Adrenal gland (tissue), 19 donors: ENCODE data around the gene OR4N5. TPM values are rescaled to one million over a fixed set of nuclear protein-coding genes. Genes with fewer than 3 reads are reported as not detected.
"Not testable (repeated sequence)": the region's sequence is repeated elsewhere in the genome, so short reads cannot be mapped to it uniquely, and the experiment has no call there.

Experiments
- DNase-seq, 7 donors: peaks; one replicate each; pipeline ENCODE4 v3.0.0-alpha.2; 2019 to 2020
- H3K27ac ChIP-seq, 5 donors: fragments of 200-600 bp; sonication (generic) in 4 of 5; 1 replicate in 3 of 5; 2 replicates in 2 of 5; pipeline versions ENCODE4 v1.5.1 to v1.8.0; 2016 to 2020; ENCODE audit warnings: mild to moderate bottlenecking in 1 of 5
- H3K27me3 ChIP-seq: fragments of 200-600 bp; 2 replicates; pipeline ENCODE4 v1.8.0; 2021
- H3K36me3 ChIP-seq, 2 donors: fragments of 200-600 bp; replicated peaks in 1 of 2; 1 replicate in 1 of 2; 2 replicates in 1 of 2; pipeline versions ENCODE4 v1.5.1 to v1.8.0; 2018 to 2022
- H3K4me1 ChIP-seq, 2 donors: fragments of 200-600 bp; replicated peaks in 1 of 2; 1 replicate in 1 of 2; 2 replicates in 1 of 2; pipeline versions ENCODE4 v1.5.1 to v1.8.0; 2018 to 2021
- H3K4me3 ChIP-seq, 4 donors: fragments of 200-600 bp; sonication (generic) in 3 of 4; one replicate each; pipeline ENCODE4 v1.5.1; 2016 to 2018
- H3K9me3 ChIP-seq, 3 donors: fragments of 200-600 bp; sonication (generic) in 1 of 3; replicated peaks in 1 of 3; 1 replicate in 2 of 3; 2 replicates in 1 of 3; pipeline versions ENCODE4 v1.5.1 to v1.8.0; 2016 to 2021
- POLR2A ChIP-seq, 2 donors: fragments of 450-650 bp; IDR thresholded peaks; one replicate each; pipeline ENCODE4 v1.6.1; 2017; ENCODE audit warnings: antibody characterized with exemption in 2 of 2, mild to moderate bottlenecking in 2 of 2, moderate library complexity in 1 of 2
- WGBS, 4 donors: extraction: QIAGEN DNeasy Blood & Tissue Kit in 2 of 4; methylation state at CpG; one replicate each; pipeline versions ENCODE4 v1.1.5 to v1.1.7; 2013 to 2017; 5-methylcytosine and 5-hydroxymethylcytosine counted together
- intact Hi-C, 2 donors: fragments of 100-400 bp; cut with DNase I; formaldehyde crosslinking; loops; one replicate each; pipeline versions ENCODE4 v1.14.1 to v1.15.0; 2022 to 2023
- long read RNA-seq, 10 donors: library from polyadenylated mRNA in 3 of 10; unstranded in 2 of 10; stranded (forward) in 1 of 10; transcript quantifications; one replicate each; pipeline ENCODE4 v2.0.0 and lab custom pipeline, GENCODE V29; 2021 to 2026
- polyA plus RNA-seq, 3 donors: library from polyadenylated mRNA; stranded (reverse); fragments of 200-250 nt in 2 of 3; fragments of 350-450 nt in 1 of 3; fragmentation: Illumina TruSeq in 1 of 3; extraction: RNeasy Lipid Tissue Mini Kit (QIAGEN cat#74804) in 1 of 3; gene quantifications; one replicate each; pipeline ENCODE4 v1.2.3, GENCODE V29; 2013 to 2014
- total RNA-seq, 9 donors: library from RNA; depleted of rRNA in 4 of 9; stranded (reverse); fragments of >200 nt in 4 of 9; fragments of 120-200 nt in 1 of 9; fragmentation: NEBNext Ultra II Directional in 1 of 9; extraction: Animal tissue kit (Norgen Biotek cat#: 25700) in 1 of 9; gene quantifications; one replicate each; pipeline versions ENCODE4 v1.1.0 to v1.2.4, GENCODE V29; 2013 to 2023
- TF ChIP-seq, protein P1 (sequence below), 6 experiments: fragments of 450-650 bp in 4 of 6; fragments of 200-600 bp in 2 of 6; sonication (generic) in 1 of 6; IDR thresholded peaks; 1 replicate in 5 of 6; 2 replicates in 1 of 6; pipeline versions ENCODE4 v1.5.1 to v1.8.0; 2016 to 2021; ENCODE audit warnings: antibody characterized with exemption in 6 of 6, mild to moderate bottlenecking in 2 of 6, moderate library complexity in 1 of 6
- donor health status: healthy with polysubstance abuse.
- donor health status: Bipolar disorder and iron deficiency.
- donor health status: DM: yes; HTN: yes; CAD: no.
- donor health status: DM: no; HTN: no; CAD: no.
- donor health status: DM: no; HTN: no; CAD: no.
- donor health status: DM: yes; HTN: yes; CAD: no.

OR4N5 gene, protein sequence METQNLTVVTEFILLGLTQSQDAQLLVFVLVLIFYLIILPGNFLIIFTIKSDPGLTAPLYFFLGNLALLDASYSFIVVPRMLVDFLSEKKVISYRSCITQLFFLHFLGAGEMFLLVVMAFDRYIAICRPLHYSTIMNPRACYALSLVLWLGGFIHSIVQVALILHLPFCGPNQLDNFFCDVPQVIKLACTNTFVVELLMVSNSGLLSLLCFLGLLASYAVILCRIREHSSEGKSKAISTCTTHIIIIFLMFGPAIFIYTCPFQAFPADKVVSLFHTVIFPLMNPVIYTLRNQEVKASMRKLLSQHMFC
- total RNA-seq = not detected
- not detected for polyA plus RNA-seq
- long read RNA-seq, donor 1 = 0 reads
- long read RNA-seq, donor 2 = 0 reads
- long read RNA-seq, donor 3 = 0 reads
- long read RNA-seq, donor 4 = 0 reads
- long read RNA-seq, donor 5 = 0 reads
- long read RNA-seq, donor 6 = 0 reads
- long read RNA-seq, donor 7 = 0 reads
- long read RNA-seq, donor 8 = 0 reads
- long read RNA-seq, donor 9 = 0 reads
- long read RNA-seq, donor 10 = 0 reads

DNA sequence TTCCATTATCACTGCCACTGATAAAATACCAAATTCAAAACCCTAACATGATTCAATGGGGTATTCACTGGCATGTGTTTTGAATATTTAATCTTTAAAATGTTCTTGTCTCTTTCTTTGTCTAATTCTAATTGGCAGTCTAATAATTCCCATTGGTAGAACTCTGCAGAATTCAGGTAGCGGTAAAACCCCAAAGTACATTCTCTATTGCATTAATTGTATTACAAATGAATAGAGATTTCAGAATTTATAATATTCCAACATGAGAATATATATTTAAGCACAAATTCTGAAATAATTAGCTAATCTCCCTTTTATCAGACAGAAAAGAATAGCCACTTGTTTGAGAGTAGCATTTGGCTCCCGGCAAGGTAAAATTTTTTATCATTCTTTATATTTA lies at the start of gene OR4N5:
Gene OR4N5, plus strand, starts transcription at position 301 of the 400 bp plus-strand sequence. CDS start 4,916 bp downstream, outside the sequence.
- no peaks in the 10 kb centered on the region for H3K4me1 ChIP-seq
- no peak for DNase-seq
- 80 to 88% (median 83%) methylated on average over 2 of the region's 2 CpGs for WGBS, 4 donors
- H3K27me3 ChIP-seq = no peaks in the 10 kb centered on the region
- no peak within 1 kb of the TSS for H3K27ac ChIP-seq
- H3K9me3 ChIP-seq = no peaks in the 10 kb centered on the region
- H3K4me3 ChIP-seq = no peak within 1 kb of the TSS
- intact Hi-C loops = no loop called here
- no peaks in the 10 kb centered on the region for H3K36me3 ChIP-seq
- TF ChIP-seq, protein P1, sequence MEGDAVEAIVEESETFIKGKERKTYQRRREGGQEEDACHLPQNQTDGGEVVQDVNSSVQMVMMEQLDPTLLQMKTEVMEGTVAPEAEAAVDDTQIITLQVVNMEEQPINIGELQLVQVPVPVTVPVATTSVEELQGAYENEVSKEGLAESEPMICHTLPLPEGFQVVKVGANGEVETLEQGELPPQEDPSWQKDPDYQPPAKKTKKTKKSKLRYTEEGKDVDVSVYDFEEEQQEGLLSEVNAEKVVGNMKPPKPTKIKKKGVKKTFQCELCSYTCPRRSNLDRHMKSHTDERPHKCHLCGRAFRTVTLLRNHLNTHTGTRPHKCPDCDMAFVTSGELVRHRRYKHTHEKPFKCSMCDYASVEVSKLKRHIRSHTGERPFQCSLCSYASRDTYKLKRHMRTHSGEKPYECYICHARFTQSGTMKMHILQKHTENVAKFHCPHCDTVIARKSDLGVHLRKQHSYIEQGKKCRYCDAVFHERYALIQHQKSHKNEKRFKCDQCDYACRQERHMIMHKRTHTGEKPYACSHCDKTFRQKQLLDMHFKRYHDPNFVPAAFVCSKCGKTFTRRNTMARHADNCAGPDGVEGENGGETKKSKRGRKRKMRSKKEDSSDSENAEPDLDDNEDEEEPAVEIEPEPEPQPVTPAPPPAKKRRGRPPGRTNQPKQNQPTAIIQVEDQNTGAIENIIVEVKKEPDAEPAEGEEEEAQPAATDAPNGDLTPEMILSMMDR (IDR thresholded peaks at IDR 0.05) = no peak
- no peak for TF ChIP-seq POLR2A (IDR thresholded peaks at IDR 0.05)

DNA sequence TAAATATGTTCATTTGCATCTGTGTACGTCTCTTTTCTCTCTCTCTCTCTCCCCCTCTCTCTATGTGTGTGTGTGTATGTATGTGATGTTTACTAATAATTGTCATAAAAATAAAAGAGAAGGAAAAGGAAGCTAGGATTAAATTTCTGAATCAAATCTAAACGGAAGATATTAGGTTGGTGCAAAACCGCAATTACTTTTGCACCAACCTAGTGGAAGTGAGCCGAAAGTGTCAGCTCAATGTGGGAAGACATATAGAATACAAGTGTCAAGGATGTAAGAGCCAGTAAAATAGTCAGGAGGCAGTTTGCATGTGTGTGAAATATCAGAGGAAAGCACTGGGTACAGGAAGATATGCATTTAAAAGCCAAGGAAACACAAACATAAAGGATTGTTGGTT lies 46.6 kb upstream of the OR4N5 start:
- intact Hi-C loops = no loop called here
- H3K4me1 ChIP-seq = no peaks in the 10 kb centered on the region
- H3K27ac ChIP-seq = no peak overlapping the region
- no peak for DNase-seq
- H3K4me3 ChIP-seq = no peak overlapping the region
- H3K9me3 ChIP-seq = no peaks in the 10 kb centered on the region
- WGBS, 4 donors = 19 to 49% (median 40%) methylated on average over 4 of the region's 4 CpGs
- H3K36me3 ChIP-seq = no peaks in the 10 kb centered on the region
- TF ChIP-seq, protein P1 (IDR thresholded peaks at IDR 0.05) = no peak
- no peak for TF ChIP-seq POLR2A (IDR thresholded peaks at IDR 0.05)
- H3K27me3 ChIP-seq = no peaks in the 10 kb centered on the region

DNA sequence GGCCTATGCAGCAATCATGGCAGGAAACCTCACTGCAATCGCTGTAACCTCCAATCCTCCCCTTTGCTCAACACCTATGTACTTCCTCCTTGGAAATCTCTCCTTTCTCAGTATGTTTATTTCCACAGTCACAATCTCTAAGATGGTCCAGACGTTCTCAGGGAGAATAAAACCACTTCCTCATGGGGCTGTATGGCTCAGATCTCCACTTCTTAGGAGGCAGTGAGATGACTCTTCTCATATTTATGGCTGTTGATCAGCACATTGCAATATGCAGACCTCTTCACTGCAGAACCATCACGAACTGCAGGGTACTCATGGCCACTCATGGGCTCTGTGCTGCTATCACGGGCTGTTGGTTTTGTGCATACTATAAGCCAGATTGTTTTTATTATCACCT lies 45.2 kb upstream of the OR4N5 start:
- DNase-seq = no peak
- Histone ChIP-seq H3K9me3 (no peaks in the 10 kb centered on the region), H3K27ac (no peak overlapping the region), H3K4me3 (no peak overlapping the region), H3K27me3 (no peaks in the 10 kb centered on the region), H3K4me1 (no peaks in the 10 kb centered on the region), H3K36me3 (no peaks in the 10 kb centered on the region)
- no peak for TF ChIP-seq POLR2A (IDR thresholded peaks at IDR 0.05)
- WGBS, 4 donors = 20 to 30% (median 25%) methylated on average over 4 of the region's 4 CpGs
- intact Hi-C loops = no loop called here

DNA sequence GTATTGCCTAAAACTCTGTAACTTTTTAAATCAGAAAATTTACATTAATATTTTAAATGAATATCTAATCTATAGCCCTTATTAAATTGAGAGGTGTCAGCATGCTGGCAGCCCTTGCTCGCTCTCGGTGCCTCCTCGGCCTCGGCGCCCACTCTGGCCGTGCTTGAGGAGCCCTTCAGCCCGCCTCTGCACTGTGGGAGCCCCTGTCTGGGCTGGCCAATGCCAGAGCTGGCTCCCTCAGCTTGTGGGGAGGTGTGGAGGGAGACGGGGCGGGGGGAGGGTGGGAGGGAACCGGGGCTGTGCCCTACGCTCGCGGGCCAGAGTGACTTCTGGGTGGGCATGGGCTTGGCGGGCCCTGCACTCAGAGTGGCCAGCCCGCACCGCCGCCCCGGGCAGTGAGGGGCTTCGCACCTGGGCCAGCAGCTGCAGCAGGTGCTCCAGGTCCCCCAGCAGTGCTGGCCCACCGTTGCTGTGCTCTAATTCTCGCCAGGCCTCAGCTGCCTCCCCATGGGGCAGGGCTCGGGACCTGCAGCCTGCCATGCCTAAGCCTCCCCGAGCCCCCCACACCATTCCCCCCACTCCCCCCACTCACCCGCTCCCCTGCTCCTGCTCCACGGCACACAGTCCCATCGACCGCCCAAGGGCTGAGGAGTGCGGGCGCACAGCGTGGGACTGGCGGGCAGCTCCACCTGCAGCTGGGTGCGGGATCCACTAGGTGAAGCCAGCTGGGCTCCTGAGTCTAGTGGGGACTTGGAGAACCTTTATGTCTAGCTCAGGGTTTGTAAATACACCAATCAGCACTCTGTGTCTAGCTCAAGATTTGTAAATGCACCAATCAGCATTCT lies 39.5 kb upstream of the OR4N5 start:
- DNase-seq, H3K27ac ChIP-seq, H3K27me3 ChIP-seq, H3K4me1 ChIP-seq, H3K36me3 ChIP-seq, H3K4me3 ChIP-seq, intact Hi-C loops, H3K9me3 ChIP-seq: not testable (repeated sequence)
- whole genome bisulfite sequencing, 4 donors = 68 to 81% (median 76%) methylated on average over 7 to 32 of the region's 32 CpGs

DNA sequence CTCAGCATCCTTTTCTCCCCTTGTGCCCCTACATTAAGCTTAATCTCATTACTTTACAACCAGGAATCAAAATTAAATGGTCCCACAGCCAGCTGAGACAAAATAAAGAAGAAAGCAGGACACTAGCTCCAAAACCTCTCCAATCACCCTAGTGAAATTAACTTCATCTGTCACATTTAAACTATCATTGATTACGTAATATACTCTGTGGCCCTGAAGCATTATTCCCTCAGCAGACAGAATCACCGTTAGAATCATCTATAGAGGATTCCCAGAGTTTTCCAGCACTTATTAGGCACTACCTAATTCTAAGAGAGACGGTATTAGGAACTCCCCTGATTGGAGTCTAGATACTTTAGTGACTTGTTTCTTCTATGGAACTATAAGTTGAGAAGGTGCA lies 28.2 kb upstream of the OR4N5 start, which contains the start of gene OR4K17:
Gene OR4K17, plus strand, starts transcription at position 302 of the 400 bp plus-strand sequence. CDS start 6,761 bp downstream, outside the sequence.
- Histone ChIP-seq H3K9me3 (no peaks in the 10 kb centered on the region), H3K4me1 (no peaks in the 10 kb centered on the region), H3K27ac (no peak within 1 kb of the TSS), H3K36me3 (no peaks in the 10 kb centered on the region), H3K27me3 (no peaks in the 10 kb centered on the region), H3K4me3 (no peak within 1 kb of the TSS)
- intact Hi-C loops = no loop called here
- DNase-seq = no peak
- 44 to 60% (median 53%) methylated on average over 3 of the region's 3 CpGs for WGBS, 4 donors
- TF ChIP-seq, protein P1 (IDR thresholded peaks at IDR 0.05) = no peak
- no peak for TF ChIP-seq POLR2A (IDR thresholded peaks at IDR 0.05)
